Suppressor macrophage treated with lipopolysaccharide for 4 hours (primary cell): ENCODE data around the gene FAM20B.

Experiments used
- DNase-seq: peaks from one replicate; pipeline ENCODE4 v3.0.0-alpha.2; 2020

Gene FAM20B

GRCh38 chr1:179095924-179096323 is 70.2 kb downstream of the FAM20B start:
- DNase-seq = no peak

GRCh38 chr1:179099891-179100290 is 74.2 kb downstream of the FAM20B start:
- DNase-seq = no peak

GRCh38 chr1:179101566-179101965 is 75.9 kb downstream of the FAM20B start:
- no peak for DNase-seq

- no peak for DNase-seq
Measured at GRCh38 chr1:179103999-179104398, 78.3 kb downstream of the FAM20B start.

- no peak for DNase-seq
Measured at GRCh38 chr1:179104611-179105250, 79.0 kb downstream of the FAM20B start.

- DNase-seq = no peak
Measured at GRCh38 chr1:179105393-179105792, 79.7 kb downstream of the FAM20B start.

GRCh38 chr1:179107706-179108629 is 82.3 kb downstream of the FAM20B start:
- no peak for DNase-seq

- DNase-seq = no peak
Measured at GRCh38 chr1:179108644-179109043, 83.0 kb downstream of the FAM20B start.

GRCh38 chr1:179115181-179115580 is 89.5 kb downstream of the FAM20B start:
- no peak for DNase-seq

GRCh38 chr1:179119513-179119912 is 93.8 kb downstream of the FAM20B start:
- DNase-seq = no peak

GRCh38 chr1:179120736-179121135 is 95.0 kb downstream of the FAM20B start:
- DNase-seq = no peak

GRCh38 chr1:179121159-179121938 is 95.7 kb downstream of the FAM20B start:
- DNase-seq = peak; percentile 33

- no peak for DNase-seq
Measured at GRCh38 chr1:179124873-179125272, 99.2 kb downstream of the FAM20B start.
